Testis (tissue), 3 donors: ENCODE data around the gene OPCML. TPM values are rescaled to one million over a fixed set of nuclear protein-coding genes. Genes with fewer than 3 reads are reported as not detected.

Source experiments
- DNase-seq: peaks from one replicate; pipeline ENCODE4 v3.0.0-alpha.2; 2019
- H3K27ac ChIP-seq, 2 donors: fragments of 200-600 bp; sonication (generic); one replicate each; pipeline ENCODE4 v1.5.1; 2019
- H3K27me3 ChIP-seq: fragments of 200-600 bp; sonication (generic); one replicate; pipeline ENCODE4 v1.5.1; 2019
- H3K36me3 ChIP-seq: fragments of 200-600 bp; sonication (generic); one replicate; pipeline ENCODE4 v1.5.1; 2017; ENCODE audit warnings: low read depth; ENCODE audit errors: missing control alignments
- H3K4me1 ChIP-seq: fragments of 200-600 bp; sonication (generic); one replicate; pipeline ENCODE4 v1.5.1; 2019
- H3K4me3 ChIP-seq, 2 donors: fragments of 200-600 bp; sonication (generic); one replicate each; pipeline ENCODE4 v1.5.1; 2017 to 2019
- H3K9me3 ChIP-seq: fragments of 200-600 bp; sonication (generic); one replicate; pipeline ENCODE4 v1.5.1; 2017
- POLR2A ChIP-seq: fragments of 450-650 bp; IDR thresholded peaks from one replicate; pipeline ENCODE4 v1.6.1; 2017; ENCODE audit warnings: antibody characterized with exemption, mild to moderate bottlenecking, moderate library complexity
- WGBS, 2 donors: methylation state at CpG; one replicate each; pipeline ENCODE4 v1.1.5; 2018; 5-methylcytosine and 5-hydroxymethylcytosine counted together
- intact Hi-C: fragments of 100-400 bp; cut with DNase I; formaldehyde crosslinking; loops from one replicate; pipeline ENCODE4 v1.15.1; 2023; ENCODE audit warnings: low total_unique reads
- polyA plus RNA-seq: library from polyadenylated mRNA; stranded (reverse); fragments of 350-450 nt; fragmentation: Illumina TruSeq; extraction: RNeasy Lipid Tissue Mini Kit (QIAGEN cat#74804); gene quantifications from one replicate; pipeline ENCODE4 v1.2.3, GENCODE V29; 2014; ENCODE audit warnings: low read depth, low replicate concordance; ENCODE audit not compliant: insufficient read depth
- total RNA-seq, 2 donors: library from RNA; depleted of rRNA; stranded (reverse); fragments of >200 nt; gene quantifications; one replicate each; pipeline ENCODE4 v1.2.3, GENCODE V29; 2016
- TF ChIP-seq, protein P1 (sequence below), 3 experiments: fragments of 450-650 bp in 2 of 3; fragments of 200-600 bp in 1 of 3; sonication (generic) in 1 of 3; IDR thresholded peaks; one replicate each; pipeline ENCODE4 v1.5.1; 2016 to 2019; ENCODE audit warnings: antibody characterized with exemption in 3 of 3, mild to moderate bottlenecking in 2 of 3, moderate library complexity in 1 of 3

Gene OPCML
- total and polyA plus RNA-seq, 3 donors from 2014 or later, result 0.16 to 2.7 (median 0.62) TPM

DNA sequence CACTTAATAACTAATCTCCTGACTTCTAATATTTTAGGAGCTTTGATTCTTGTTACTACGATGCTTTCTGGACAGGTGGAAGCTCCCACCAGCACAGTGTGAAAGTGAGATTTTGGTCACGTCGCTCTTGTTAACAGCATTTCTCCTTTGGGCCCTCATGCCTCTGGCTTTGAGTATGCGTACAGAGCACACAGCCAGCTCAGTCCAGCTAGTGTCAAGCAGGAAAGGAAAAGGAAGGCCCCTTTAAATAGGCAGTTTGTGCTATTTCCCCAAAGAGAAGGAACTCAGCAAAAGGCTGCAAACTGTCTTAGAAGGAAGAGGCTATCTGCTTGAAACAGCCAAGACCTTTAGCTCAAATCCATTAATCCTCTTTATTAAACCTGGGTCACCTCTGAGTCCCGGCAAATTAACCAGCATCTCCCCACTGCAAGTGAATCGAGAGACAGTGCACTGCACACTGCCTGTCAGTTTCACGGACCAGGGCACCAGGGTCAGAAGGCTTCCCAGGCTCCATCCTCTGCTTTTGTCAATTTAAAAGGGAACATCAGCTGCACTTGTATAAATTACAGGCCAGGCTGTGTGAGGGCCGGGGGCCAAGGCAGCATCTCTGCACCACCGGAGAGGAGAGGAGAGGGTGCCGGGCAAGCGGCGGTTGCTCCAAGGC is 34.7 kb downstream of the OPCML start:
- Histone ChIP-seq H3K4me1 (no peaks in the 10 kb centered on the region), H3K4me3 (no peak overlapping the region), H3K27me3 (no peaks in the 10 kb centered on the region), H3K9me3 (no peaks in the 10 kb centered on the region), H3K27ac (no peak overlapping the region), H3K36me3 (no peaks in the 10 kb centered on the region)
- intact Hi-C loops, result no loop called here
- WGBS, 2 donors, result 67 to 75% methylated on average over 11 to 12 of the region's 12 CpGs
- TF ChIP-seq POLR2A, result no peak
- TF ChIP-seq, protein P1, sequence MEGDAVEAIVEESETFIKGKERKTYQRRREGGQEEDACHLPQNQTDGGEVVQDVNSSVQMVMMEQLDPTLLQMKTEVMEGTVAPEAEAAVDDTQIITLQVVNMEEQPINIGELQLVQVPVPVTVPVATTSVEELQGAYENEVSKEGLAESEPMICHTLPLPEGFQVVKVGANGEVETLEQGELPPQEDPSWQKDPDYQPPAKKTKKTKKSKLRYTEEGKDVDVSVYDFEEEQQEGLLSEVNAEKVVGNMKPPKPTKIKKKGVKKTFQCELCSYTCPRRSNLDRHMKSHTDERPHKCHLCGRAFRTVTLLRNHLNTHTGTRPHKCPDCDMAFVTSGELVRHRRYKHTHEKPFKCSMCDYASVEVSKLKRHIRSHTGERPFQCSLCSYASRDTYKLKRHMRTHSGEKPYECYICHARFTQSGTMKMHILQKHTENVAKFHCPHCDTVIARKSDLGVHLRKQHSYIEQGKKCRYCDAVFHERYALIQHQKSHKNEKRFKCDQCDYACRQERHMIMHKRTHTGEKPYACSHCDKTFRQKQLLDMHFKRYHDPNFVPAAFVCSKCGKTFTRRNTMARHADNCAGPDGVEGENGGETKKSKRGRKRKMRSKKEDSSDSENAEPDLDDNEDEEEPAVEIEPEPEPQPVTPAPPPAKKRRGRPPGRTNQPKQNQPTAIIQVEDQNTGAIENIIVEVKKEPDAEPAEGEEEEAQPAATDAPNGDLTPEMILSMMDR (IDR thresholded peaks at IDR 0.05), result no peak
- no peak for DNase-seq

DNA sequence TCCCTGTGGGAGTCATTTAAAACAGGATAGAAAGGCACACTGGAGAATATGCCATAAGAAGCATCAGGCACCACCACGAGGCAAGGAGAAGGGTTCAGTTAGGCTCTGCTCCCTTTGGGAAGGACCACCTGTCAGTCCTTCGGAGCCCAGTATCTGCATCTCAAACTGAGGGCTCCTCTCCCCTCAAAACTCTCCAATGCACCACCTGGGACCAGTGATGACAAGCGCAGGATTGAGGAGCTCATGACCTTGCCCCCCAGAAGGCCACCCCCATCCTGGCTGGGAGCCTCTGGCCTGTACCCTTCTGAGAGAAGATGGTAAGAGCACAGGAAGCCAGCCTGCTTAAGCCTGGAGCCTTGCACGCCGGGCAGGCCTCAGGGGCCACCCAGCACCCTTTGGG is 39.4 kb downstream of the OPCML start:
- Histone ChIP-seq H3K36me3 (no peaks in the 10 kb centered on the region), H3K9me3 (no peaks in the 10 kb centered on the region), H3K4me3 (no peak overlapping the region), H3K27me3 (no peaks in the 10 kb centered on the region), H3K4me1 (no peaks in the 10 kb centered on the region), H3K27ac (no peak overlapping the region)
- no peak for TF ChIP-seq POLR2A
- TF ChIP-seq, protein P1 (IDR thresholded peaks at IDR 0.05), result no peak
- no peak for DNase-seq
- WGBS, 2 donors, result 72 to 90% methylated on average over 4 to 5 of the region's 5 CpGs
- intact Hi-C loops, result no loop called here

DNA sequence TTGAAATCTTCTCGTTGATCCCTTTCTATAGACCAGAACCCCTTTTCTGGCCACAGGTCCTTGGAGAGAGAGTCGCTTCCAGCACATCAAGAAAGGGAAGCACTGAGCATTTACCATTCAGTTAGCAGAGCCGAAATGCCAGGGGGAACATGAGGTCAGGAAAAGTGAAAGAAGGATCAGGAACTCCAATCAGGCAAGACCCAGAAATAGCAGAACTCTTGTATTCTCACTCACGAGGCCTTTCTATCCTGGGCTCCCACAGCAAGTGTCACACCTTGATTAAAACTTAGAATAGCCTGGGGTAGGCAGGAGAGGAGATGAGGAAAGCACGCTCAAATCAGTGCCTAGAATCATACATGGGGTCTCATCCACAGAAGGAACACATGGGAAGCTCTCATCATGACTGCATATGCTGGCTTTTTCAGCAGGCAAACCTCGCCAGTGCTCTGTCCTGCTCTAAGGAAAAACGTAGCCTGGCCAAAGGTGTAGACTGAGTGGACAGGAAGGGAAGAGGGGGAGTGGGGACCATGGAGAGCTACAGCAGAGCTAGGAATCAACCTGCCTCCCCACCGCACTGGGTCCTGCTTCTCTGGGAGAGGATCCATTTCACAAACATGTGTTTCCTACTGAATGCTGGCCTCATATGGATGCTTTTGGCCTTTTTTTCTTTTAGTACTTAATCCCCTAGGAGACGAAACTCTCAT is 40.5 kb downstream of the OPCML start:
- TF ChIP-seq, protein P1 (IDR thresholded peaks at IDR 0.05), result no peak
- no peak for TF ChIP-seq POLR2A
- H3K27me3 ChIP-seq, result no peaks in the 10 kb centered on the region
- no peak overlapping the region for H3K27ac ChIP-seq
- no peaks in the 10 kb centered on the region for H3K36me3 ChIP-seq
- intact Hi-C loops, result no loop called here
- WGBS, 2 donors, result 78 to 82% methylated on average over 9 of the region's 9 CpGs
- H3K4me1 ChIP-seq, result no peaks in the 10 kb centered on the region
- H3K4me3 ChIP-seq, result no peak overlapping the region
- no peaks in the 10 kb centered on the region for H3K9me3 ChIP-seq
- no peak for DNase-seq

DNA sequence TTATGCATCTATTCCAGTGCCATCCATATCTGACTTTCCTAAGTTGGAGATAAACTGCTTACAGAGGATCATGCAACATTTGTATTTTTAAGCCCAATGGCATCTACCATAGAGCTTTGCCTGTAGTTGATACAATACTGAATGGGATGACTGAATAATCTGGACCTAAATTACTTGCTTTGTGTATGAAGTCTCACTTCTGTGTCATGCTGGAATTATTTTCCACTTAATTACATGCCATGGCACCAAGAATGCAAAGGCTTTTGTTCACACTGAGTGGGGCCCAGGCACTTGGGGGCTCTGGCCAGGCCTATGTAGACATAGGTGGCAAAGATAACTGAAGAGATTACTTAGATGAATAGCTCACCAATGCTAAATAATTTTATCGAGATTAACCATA is 51.6 kb downstream of the OPCML start:
- DNase-seq, result no peak
- intact Hi-C loops, result no loop called here
- TF ChIP-seq POLR2A, result no peak
- TF ChIP-seq, protein P1 (IDR thresholded peaks at IDR 0.05), result no peak
- Histone ChIP-seq H3K36me3 (no peaks in the 10 kb centered on the region), H3K9me3 (no peaks in the 10 kb centered on the region), H3K27me3 (no peaks in the 10 kb centered on the region), H3K27ac (no peak overlapping the region), H3K4me3 (no peak overlapping the region), H3K4me1 (no peaks in the 10 kb centered on the region)
- WGBS, 2 donors, result 96 to 100% methylated on average over 1 of the region's 1 CpG
